GM12878 (cell line): ENCODE measurements around the gene FKBP8. TPM values are rescaled to one million over a fixed set of nuclear protein-coding genes. Genes with fewer than 3 reads are reported as not detected.

ENCODE experiments used
- ATAC-seq: fragments of 200-7000 bp; cut with Tn5 transposase; 3 replicates; pipeline ENCODE4 v1.9.1; 2020; ENCODE audit warnings: mild to moderate bottlenecking, moderate library complexity
- BruUV-seq: library from RNA; stranded (reverse); fragments of 400-500 nt; replicated peaks from 2 replicates; lab custom pipeline; 2021; lab: Mats Ljungman, UMichigan
- CTCF ChIA-PET: fragments of 300-600 bp; sonication (Branson Sonifier 250); formaldehyde crosslinking; extraction: SDS; loops from one replicate; lab custom pipeline; 2021; ENCODE audit warnings: inconsistent platforms; lab: Yijun Ruan, JAX
- POLR2A ChIA-PET: fragments of 350-600 bp; formaldehyde crosslinking; extraction: SDS; loops from one replicate; lab custom pipeline; 2021; ENCODE audit warnings: inconsistent platforms; lab: Charles Lee
- RAD21 ChIA-PET: fragments of 300-600 bp; sonication (Branson Sonifier 250); formaldehyde crosslinking; loops from one replicate; lab custom pipeline; 2023; ENCODE audit warnings: antibody characterized with exemption; ENCODE audit not compliant: unreplicated experiment; lab: Charles Lee
- SMC1A ChIA-PET: fragments of 300-600 bp; sonication (Branson Sonifier 250); formaldehyde crosslinking; loops from one replicate; lab custom pipeline; 2023; ENCODE audit not compliant: unreplicated experiment, uncharacterized antibody; lab: Charles Lee
- DNase-seq: peaks from one replicate; pipeline ENCODE4 v3.0.0-alpha.2; 2011; ENCODE audit warnings: low read depth, low spot score
- FAIRE-seq: peaks from 3 replicates; lab custom pipeline; 2011; peaks lifted over from hg19 to GRCh38; lab: Jason Lieb, UNC
- H2AFZ ChIP-seq: 2 replicates; pipeline ENCODE4 v1.6.0; 2011; ENCODE audit warnings: low read depth, low read length, control low read depth; ENCODE audit not compliant: control insufficient read depth
- H3K27ac ChIP-seq: 2 replicates; pipeline ENCODE4 v1.5.1; 2011; ENCODE audit warnings: control low read depth; ENCODE audit not compliant: control insufficient read depth, insufficient read depth
- H3K27me3 ChIP-seq, 2 experiments: replicated peaks in 1 of 2; 2 replicates each; pipeline versions ENCODE4 v1.6.0 to v1.6.1; 2011; ENCODE audit warnings: low read length in 1 of 2; ENCODE audit not compliant: control insufficient read depth in 2 of 2, insufficient read depth in 2 of 2
- H3K36me3 ChIP-seq, 2 experiments: 2 replicates each; pipeline ENCODE4 v1.5.1; 2011; ENCODE audit warnings: low read length in 1 of 2; ENCODE audit not compliant: control insufficient read depth in 2 of 2, insufficient read depth in 2 of 2
- H3K4me1 ChIP-seq: 2 replicates; pipeline ENCODE4 v1.6.1; 2011; ENCODE audit warnings: mild to moderate bottlenecking, low read length, moderate library complexity, mixed read lengths; ENCODE audit not compliant: control insufficient read depth, insufficient read depth
- H3K4me2 ChIP-seq: 2 replicates; pipeline ENCODE4 v1.6.0; 2011; ENCODE audit warnings: control low read depth; ENCODE audit not compliant: control insufficient read depth, insufficient read depth
- H3K4me3 ChIP-seq: fragments of 200-600 bp; sonication (generic); 2 replicates; pipeline ENCODE4 v1.5.1; 2016
- H3K79me2 ChIP-seq: 2 replicates; pipeline ENCODE4 v1.6.0; 2011; ENCODE audit warnings: low read length; ENCODE audit not compliant: control insufficient read depth, insufficient read depth
- H3K9ac ChIP-seq: 2 replicates; pipeline ENCODE4 v1.8.0; 2011; ENCODE audit warnings: low read length, control low read depth, mixed read lengths; ENCODE audit not compliant: control insufficient read depth, insufficient read depth
- H3K9me3 ChIP-seq: replicated peaks from 3 replicates; pipeline ENCODE4 v1.5.1; 2011; ENCODE audit warnings: mild to moderate bottlenecking, low read length; ENCODE audit not compliant: control insufficient read depth, insufficient read depth
- H4K20me1 ChIP-seq: 2 replicates; pipeline ENCODE4 v1.6.0; 2011; ENCODE audit not compliant: control insufficient read depth, insufficient read depth
- CEBPZ ChIP-seq: fragments of 150-350 bp; IDR thresholded peaks from 2 replicates; pipeline ENCODE4 v1.6.1; 2016; ENCODE audit warnings: low read depth, low read length
- ELK1 ChIP-seq: IDR thresholded peaks from 2 replicates; pipeline ENCODE4 v1.6.1; 2012; ENCODE audit warnings: low read depth, low read length, improper control_type of control experiment
- GATAD2B ChIP-seq: fragments of 450-650 bp; conservative IDR thresholded peaks from 2 replicates; pipeline ENCODE4 v1.6.1; 2017; ENCODE audit warnings: low read depth, mild to moderate bottlenecking, moderate library complexity
- HDAC6 ChIP-seq: fragments of 200-600 bp; sonication (generic); IDR thresholded peaks from one replicate; pipeline ENCODE4 v1.8.0; 2017; ENCODE audit warnings: antibody characterized with exemption; ENCODE audit not compliant: unreplicated experiment
- MYB ChIP-seq: fragments of 150-350 bp; IDR thresholded peaks from 2 replicates; pipeline ENCODE4 v1.6.1; 2014; ENCODE audit warnings: mild to moderate bottlenecking, low read depth, low read length, borderline replicate concordance
- NFIC ChIP-seq: IDR thresholded peaks from 2 replicates; pipeline ENCODE4 v1.6.1; 2012; ENCODE audit warnings: low read depth, mild to moderate bottlenecking, inconsistent platforms, low read length, moderate library complexity
- RAD21 ChIP-seq: IDR thresholded peaks from 2 replicates; pipeline ENCODE4 v1.6.1; 2011; ENCODE audit warnings: mild to moderate bottlenecking, low read depth, low read length, moderate library complexity; ENCODE audit not compliant: insufficient read depth
- RUNX3 ChIP-seq: IDR thresholded peaks from 2 replicates; pipeline ENCODE4 v1.6.1; 2012; ENCODE audit warnings: low read length, inconsistent platforms
- SMAD5 ChIP-seq: IDR thresholded peaks from 2 replicates; pipeline ENCODE4 v1.6.1; 2016; ENCODE audit warnings: antibody characterized with exemption, low read depth
- STAT3 ChIP-seq: IDR thresholded peaks from 2 replicates; pipeline ENCODE4 v1.6.1; 2011; ENCODE audit warnings: low read depth, low read length, improper control_type of control experiment
- TAF1 ChIP-seq: IDR thresholded peaks from 2 replicates; pipeline ENCODE4 v1.6.1; 2011; ENCODE audit warnings: mild to moderate bottlenecking, low read depth, low read length, borderline replicate concordance
- WGBS: methylation state at CpG from one replicate; pipeline ENCODE4 v1.1.6; 2016; ENCODE audit warnings: low lambda C conversion rate; ENCODE audit not compliant: insufficient replicate concordance, insufficient coverage; ENCODE audit errors: missing lambda C conversion rate; 5-methylcytosine and 5-hydroxymethylcytosine counted together
- in situ Hi-C: fragments of 300-500 bp; cut with MboI; formaldehyde crosslinking; loops from 9 replicates; pipeline ENCODE4 v1.14.3; 2018; ENCODE audit warnings: mixed read lengths
- intact Hi-C: fragments of 100-400 bp; cut with micrococcal nuclease; formaldehyde crosslinking; loops from one replicate; pipeline ENCODE4 v1.14.2; 2022; ENCODE audit not compliant: unreplicated experiment
- polyA plus RNA-seq, 11 experiments: library from polyadenylated mRNA; depleted of rRNA in 4 of 11; unstranded in 6 of 11; stranded (reverse) in 5 of 11; fragments of >200 nt; fragmentation: Nextera tagmentation in 4 of 11; fragmentation: Illumina TruSeq in 1 of 11; extraction: Ambion mirVana in 4 of 11; extraction: Trizol in 1 of 11; gene quantifications; 1 replicate in 1 of 11; 2 replicates in 10 of 11; pipeline versions ENCODE4 v1.2.1 to v1.2.3, GENCODE V29; 2011 to 2016; ENCODE audit warnings: inconsistent platforms in 2 of 11, missing spikeins in 2 of 11, low read depth in 1 of 11
- total RNA-seq, 4 experiments: library from RNA; depleted of rRNA in 3 of 4; stranded (reverse); fragments of >200 nt in 3 of 4; fragmentation: Illumina TruSeq in 1 of 4; extraction: Trizol in 1 of 4; gene quantifications; 2 replicates each; pipeline versions ENCODE4 v1.2.1 to v1.2.3, GENCODE V29; 2013 to 2021
- TF ChIP-seq, protein P1 (sequence below): fragments of 450-650 bp; IDR thresholded peaks from 2 replicates; pipeline ENCODE4 v1.6.1; 2017; ENCODE audit warnings: mild to moderate bottlenecking, moderate library complexity

Gene FKBP8
- total and polyA plus RNA-seq, 10 of the 15 experiments (the other 5 are each of a cell fraction or from before 2014, with no cell fraction given) = 0.13 to 205 (median 95.4) TPM

DNA sequence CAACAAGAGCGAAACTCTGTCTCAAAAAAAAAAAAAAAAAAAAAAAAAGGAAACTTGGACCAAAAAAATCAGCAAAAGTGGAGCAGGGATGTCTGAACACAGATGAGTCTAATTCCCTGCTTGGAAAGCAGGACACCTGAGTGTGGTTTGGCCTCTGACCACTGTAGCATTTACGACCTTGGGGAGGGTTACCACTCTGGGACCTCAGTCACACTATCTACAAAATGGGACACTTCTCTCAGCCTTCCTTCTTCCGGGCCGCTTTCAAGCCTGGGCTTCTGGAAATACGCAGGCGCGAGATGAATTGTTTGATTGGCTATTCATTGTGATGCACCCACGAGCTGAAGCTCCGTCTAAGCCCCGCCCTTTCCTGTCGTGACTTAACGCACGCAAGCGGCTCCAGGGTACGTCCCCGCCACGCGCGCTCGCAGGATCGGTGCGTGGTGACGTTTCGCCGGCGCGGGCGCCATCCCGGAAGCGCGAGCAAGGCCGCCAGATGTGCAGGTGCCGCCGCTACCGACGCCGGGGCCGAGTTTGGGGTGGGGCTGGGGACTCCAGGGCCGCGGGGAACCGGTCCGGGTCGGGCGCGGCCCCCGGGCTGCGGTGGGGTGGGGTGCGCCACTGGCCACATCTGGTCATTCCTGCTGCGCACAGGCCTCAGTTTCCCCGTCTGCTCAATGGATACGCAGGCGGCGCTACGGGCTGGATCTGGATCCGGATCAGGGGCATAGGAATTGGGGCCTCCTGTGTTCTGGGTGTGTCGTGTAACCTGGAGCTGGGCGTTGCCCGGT lies 14.2 kb upstream of the FKBP8 start, which contains the start of gene KXD1:
Gene KXD1, plus strand, starts transcription at position 460 of the 791 bp plus-strand sequence. CDS start 4,187 bp downstream, outside the sequence.
- Histone ChIP-seq H3K9me3 (no peaks in the 10 kb centered on the region), H3K27ac (peak within 1 kb of the TSS; percentile 85), H3K4me1 (no peaks in the 10 kb centered on the region), H2AFZ (peak within 1 kb of the TSS; percentile 45), H3K9ac (peak within 1 kb of the TSS; percentile 89), H3K4me2 (peak within 1 kb of the TSS; percentile 82), H3K27me3 (no peaks in the 10 kb centered on the region), H4K20me1 (no peaks in the 10 kb centered on the region), H3K36me3 (peaks cover 4 to 5% of the 10 kb centered on the region in 2 experiments; a peak in 3 of 4 replicates), H3K4me3 (peak within 1 kb of the TSS; percentile 95), H3K79me2 (peaks cover 32% of the 10 kb centered on the region)
- CTCF ChIA-PET = interaction anchor here (0.7 to 5.6 kb wide), 14 partner anchors 11 to 290 kb away, joined by 3 to 35 read pairs (median 5); partner anchors contain the start of genes ELL, FKBP8, REX1BD and UBA52
- peak; percentile 97 for ATAC-seq
- peak; percentile 98 for DNase-seq
- WGBS = 1% methylated on average over 43 of the region's 58 CpGs
- SMC1A ChIA-PET = interaction anchor here (1.0 to 4.8 kb wide), 10 partner anchors 10 to 79 kb away, joined by 3 to 29 read pairs (median 4); partner anchors contain the start of genes ELL, FKBP8, REX1BD and UBA52
- BruUV-seq = TSS peak; percentile 94
- in situ Hi-C loops = no loop called here
- POLR2A ChIA-PET = interaction anchor here (0.6 to 7.5 kb wide), 15 partner anchors 12 to 506 kb away, joined by 3 to 79 read pairs (median 7); partner anchors contain the start of genes ELL, FKBP8, REX1BD and UBA52
- intact Hi-C loops = loop anchor here (1.0 kb wide), 1 partner anchor 35 kb away; the partner anchor contains the start of gene ELL
- RAD21 ChIA-PET = interaction anchor here (0.7 to 7.1 kb wide), 8 partner anchors 13 to 184 kb away, joined by 4 to 39 read pairs (median 8); partner anchors contain the start of genes ELL, FKBP8, REX1BD and UBA52
- peak; percentile 99 for FAIRE-seq
- TF ChIP-seq RAD21 = no peak
- no peak for TF ChIP-seq HDAC6
- TF ChIP-seq, protein P1, sequence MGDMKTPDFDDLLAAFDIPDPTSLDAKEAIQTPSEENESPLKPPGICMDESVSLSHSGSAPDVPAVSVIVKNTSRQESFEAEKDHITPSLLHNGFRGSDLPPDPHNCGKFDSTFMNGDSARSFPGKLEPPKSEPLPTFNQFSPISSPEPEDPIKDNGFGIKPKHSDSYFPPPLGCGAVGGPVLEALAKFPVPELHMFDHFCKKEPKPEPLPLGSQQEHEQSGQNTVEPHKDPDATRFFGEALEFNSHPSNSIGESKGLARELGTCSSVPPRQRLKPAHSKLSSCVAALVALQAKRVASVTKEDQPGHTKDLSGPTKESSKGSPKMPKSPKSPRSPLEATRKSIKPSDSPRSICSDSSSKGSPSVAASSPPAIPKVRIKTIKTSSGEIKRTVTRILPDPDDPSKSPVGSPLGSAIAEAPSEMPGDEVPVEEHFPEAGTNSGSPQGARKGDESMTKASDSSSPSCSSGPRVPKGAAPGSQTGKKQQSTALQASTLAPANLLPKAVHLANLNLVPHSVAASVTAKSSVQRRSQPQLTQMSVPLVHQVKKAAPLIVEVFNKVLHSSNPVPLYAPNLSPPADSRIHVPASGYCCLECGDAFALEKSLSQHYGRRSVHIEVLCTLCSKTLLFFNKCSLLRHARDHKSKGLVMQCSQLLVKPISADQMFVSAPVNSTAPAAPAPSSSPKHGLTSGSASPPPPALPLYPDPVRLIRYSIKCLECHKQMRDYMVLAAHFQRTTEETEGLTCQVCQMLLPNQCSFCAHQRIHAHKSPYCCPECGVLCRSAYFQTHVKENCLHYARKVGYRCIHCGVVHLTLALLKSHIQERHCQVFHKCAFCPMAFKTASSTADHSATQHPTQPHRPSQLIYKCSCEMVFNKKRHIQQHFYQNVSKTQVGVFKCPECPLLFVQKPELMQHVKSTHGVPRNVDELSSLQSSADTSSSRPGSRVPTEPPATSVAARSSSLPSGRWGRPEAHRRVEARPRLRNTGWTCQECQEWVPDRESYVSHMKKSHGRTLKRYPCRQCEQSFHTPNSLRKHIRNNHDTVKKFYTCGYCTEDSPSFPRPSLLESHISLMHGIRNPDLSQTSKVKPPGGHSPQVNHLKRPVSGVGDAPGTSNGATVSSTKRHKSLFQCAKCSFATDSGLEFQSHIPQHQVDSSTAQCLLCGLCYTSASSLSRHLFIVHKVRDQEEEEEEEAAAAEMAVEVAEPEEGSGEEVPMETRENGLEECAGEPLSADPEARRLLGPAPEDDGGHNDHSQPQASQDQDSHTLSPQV = no peak
- peak; percentile 36; the same call in 1 of the 2 replicates for TF ChIP-seq RUNX3
- TF ChIP-seq MYB = no peak
- TF ChIP-seq CEBPZ = no peak
- TF ChIP-seq STAT3 = no peak; the same call in 1 of the 2 replicates
- TF ChIP-seq ELK1 = peak; percentile 68
- TF ChIP-seq TAF1 = peak; percentile 27; the same call in 1 of the 2 replicates
- 0 out of 2 replicates have a peak, but pooled peaks have one; percentile 79 for TF ChIP-seq GATAD2B
- TF ChIP-seq NFIC = no peak
- peak; percentile 59 for TF ChIP-seq SMAD5
